Measurements from ENCODE around the gene CDCA3.
"Not testable (repeated sequence)": the region's sequence is repeated elsewhere in the genome, so short reads cannot be mapped to it uniquely, and the experiment has no call there.

CDCA3 gene

GRCh38 chr12:6851153-6851920 is at the start of gene CDCA3:
TSS of gene CDCA3 (minus strand) at chr12:6851286. CDS start at chr12:6850952, 334 bp downstream.
- peak; percentile 94 for DNase-seq

DNA sequence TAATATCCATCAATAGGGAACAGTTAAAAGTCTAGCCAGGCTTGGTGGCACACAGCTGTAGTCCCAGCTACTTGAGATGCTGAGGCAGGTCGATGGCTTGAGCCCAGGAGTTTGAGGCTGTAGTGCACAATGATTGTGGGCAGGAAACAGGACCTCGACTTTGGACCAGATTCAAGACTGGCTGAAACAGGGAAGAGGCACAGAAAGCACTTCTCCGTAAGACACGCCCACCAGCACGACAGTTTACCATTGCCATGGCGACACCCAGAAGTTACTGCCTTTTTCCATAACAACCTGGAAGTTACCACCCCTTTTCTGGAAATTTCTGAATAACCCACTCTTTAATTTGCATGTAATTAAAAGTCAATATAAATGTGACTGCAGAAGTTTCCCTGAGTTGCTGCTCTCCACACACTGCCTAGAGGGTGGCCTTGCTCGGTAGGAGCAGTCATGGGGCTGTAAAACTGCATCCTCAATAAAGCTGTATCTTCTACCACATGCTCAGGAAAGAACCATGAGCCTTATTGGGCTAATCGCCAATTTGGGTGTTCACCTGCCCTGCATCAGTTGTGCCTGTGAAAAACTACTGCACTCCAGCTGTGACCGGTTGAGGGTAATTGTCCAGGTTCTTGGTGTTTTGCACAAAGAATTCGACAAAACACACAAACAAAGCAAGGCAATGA is 48.9 kb upstream of the CDCA3 start:
- DNase-seq = no peak

- DNase-seq = no peak
These were observed 48.3 kb upstream of the CDCA3 start for GRCh38 chr12:6899427-6899826.

GRCh38 chr12:6896846-6897435 is 45.9 kb upstream of the CDCA3 start:
- DNase-seq = no peak

- DNase-seq = no peak
These were observed 43.2 kb upstream of the CDCA3 start for GRCh38 chr12:6894321-6894720.

DNA sequence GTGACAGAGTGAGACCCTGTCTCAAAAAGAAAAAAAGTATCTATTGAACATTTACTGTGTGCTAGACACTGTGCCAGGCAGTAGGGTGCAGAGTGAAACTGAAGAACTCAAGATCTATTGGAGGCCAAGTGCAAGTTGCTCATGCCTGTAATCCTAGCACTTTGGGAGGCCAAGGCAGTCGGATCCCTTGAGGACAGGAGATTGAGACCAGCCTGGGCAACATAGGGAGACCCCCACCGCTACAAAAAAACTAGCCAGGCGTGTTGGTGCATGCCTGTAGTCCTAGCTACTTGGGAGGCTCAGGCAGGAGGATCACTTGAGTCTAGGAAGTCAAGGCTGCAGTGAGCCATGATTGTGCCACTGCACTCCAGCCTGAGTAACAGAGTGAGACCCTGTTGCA is 41.6 kb upstream of the CDCA3 start:
- DNase-seq = not testable (repeated sequence)

DNA sequence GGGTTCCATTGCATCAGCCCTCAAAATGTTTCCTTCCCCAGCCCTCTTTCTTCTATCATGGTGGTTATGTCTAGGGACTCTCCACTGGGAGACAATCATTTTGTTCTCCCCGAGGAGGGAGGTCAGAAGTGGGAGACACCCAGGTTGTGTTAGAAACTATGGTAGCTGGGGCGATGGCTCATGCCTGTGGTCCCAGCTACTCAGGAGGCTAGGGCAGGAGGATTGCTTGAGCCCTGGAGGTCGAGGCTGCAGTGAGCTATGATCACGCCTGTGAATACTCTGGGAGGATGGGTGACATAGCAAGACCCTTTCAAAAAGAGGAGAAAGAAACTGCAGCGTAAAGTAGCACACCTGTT is 40.5 kb upstream of the CDCA3 start:
- no peak for DNase-seq

GRCh38 chr12:6890789-6891645 is 39.9 kb upstream of the CDCA3 start:
- DNase-seq = peak; percentile 94

- not testable (repeated sequence) for DNase-seq
These were observed 38.9 kb upstream of the CDCA3 start for GRCh38 chr12:6889775-6890573.

DNA sequence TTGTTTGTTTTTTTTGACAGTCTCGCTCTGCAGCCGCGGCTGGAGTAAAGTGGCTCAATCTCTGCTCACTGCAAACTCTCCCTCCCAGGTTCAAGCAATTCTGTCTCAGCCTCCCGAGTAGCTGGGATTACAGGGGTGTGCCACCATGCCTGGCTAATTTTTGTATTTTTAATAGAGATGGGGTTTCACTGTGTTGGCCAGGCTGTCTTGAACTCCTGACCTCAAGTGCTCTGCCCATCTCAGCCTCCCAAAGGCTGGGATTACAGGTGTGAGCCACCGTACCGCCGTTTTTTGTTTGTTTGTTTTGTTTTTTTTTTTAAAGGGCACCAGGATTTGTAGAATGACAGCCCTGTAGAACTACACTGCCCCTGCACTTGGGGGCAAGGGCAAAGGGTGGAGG is 37.7 kb upstream of the CDCA3 start:
- not testable (repeated sequence) for DNase-seq

GRCh38 chr12:6888360-6888759 is 37.3 kb upstream of the CDCA3 start:
- no peak for DNase-seq

- DNase-seq = no peak
These were observed 36.4 kb upstream of the CDCA3 start for GRCh38 chr12:6887460-6887859.

- DNase-seq = not testable (repeated sequence)
These were observed 35.3 kb upstream of the CDCA3 start for GRCh38 chr12:6886206-6886999.

GRCh38 chr12:6884539-6884938 is 33.5 kb upstream of the CDCA3 start:
- no peak for DNase-seq

GRCh38 chr12:6883683-6884082 is 32.6 kb upstream of the CDCA3 start:
- DNase-seq = no peak

GRCh38 chr12:6883252-6883651 is 32.2 kb upstream of the CDCA3 start:
- no peak for DNase-seq

GRCh38 chr12:6879824-6880223 is 28.7 kb upstream of the CDCA3 start:
- DNase-seq = not testable (repeated sequence)

GRCh38 chr12:6874015-6874368 is 22.9 kb upstream of the CDCA3 start:
- not testable (repeated sequence) for DNase-seq

- peak; percentile 74 for DNase-seq
These were observed 22.3 kb upstream of the CDCA3 start, which contains the start of gene SPSB2 for GRCh38 chr12:6873094-6874014. TSS of gene SPSB2 (minus strand) at chr12:6873303. CDS start at chr12:6872901, 402 bp downstream.
